HUDEP-2 (cell line): ENCODE data around the gene C8G.

Experiments used
- DNase-seq, 76 experiments: peaks; one replicate each; lab custom pipeline; 2025; ENCODE audit not compliant: unreplicated experiment in 76 of 76; lab: John Stamatoyannopoulos, UW

C8G gene

DNA sequence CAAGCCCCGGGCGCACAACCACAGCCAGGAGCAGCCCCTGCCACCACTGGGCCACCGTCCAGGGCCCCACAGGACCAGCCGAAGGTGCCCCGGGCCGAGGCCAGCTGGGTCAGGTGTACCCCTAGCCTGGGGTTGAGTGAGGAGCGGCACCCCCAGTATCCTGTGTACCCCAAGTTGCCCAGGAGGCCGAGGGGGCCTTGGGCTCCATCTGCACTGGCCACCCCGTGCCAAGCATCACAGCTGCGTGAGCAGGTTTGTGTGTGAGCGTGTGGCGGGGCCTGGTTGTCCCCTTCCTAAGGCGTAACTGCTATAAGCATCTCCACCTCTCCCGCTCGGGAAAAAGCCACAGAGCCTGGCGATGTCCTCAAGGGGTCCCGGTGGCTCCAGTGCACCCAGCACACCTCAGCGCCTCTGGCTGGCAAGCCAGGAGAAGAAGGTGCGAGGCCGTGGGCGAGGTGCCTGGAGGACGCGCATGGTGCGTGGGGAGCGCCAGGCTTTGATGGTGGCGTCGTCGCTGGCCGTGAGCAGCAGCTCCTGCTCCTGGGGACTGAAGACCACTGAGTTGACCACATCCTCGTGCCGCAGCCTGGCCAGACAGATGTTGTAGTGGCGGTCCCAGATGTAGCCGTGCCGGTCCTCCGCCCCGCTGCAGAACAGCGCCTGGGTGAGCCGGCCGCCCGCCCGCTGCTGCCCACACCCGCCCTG is 4.4 kb upstream of the C8G start:
- no peak for DNase-seq

DNA sequence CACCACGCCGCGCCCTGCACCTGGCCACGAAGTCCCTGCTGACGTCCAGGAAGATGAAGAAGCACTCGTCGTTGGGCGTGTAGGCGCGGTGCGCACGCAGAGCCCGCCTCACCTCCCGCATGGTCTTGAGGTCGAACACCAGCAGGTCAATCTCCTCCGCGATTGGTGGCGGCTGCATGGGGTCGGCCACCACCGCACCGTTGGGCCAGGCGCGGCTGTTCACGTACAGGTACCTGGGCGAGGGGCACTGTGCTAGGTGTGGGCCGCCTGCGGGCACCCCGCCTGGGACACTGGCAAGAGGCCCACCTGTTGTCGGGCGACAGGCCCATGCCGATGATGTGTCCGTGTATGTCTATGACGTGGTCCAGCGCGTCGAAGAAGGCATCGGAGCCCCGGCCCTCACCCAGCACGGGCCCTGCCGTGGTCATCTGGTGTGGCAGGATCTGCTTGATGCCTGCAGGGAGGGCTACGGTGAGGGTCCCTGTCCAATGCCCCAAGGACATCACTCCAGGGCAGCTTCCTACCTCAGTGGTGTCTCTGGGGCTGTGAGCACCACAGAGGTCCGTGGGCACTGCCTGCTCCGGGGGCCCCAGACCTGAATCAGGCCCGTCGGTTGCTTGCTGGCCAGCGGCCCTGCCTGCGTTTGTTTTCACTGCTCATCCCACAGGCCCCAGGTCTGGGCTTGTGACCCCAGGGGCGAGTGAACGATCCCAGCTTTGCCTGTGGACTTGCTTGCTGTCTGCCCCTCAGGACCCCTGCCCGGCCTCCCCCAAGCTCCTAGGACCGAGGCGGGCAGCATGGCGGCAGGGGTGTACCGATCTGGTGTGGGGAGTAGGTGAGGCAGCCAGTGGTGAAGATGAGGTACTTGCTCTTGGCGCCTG is 3.6 kb upstream of the C8G start:
- no peak for DNase-seq

DNA sequence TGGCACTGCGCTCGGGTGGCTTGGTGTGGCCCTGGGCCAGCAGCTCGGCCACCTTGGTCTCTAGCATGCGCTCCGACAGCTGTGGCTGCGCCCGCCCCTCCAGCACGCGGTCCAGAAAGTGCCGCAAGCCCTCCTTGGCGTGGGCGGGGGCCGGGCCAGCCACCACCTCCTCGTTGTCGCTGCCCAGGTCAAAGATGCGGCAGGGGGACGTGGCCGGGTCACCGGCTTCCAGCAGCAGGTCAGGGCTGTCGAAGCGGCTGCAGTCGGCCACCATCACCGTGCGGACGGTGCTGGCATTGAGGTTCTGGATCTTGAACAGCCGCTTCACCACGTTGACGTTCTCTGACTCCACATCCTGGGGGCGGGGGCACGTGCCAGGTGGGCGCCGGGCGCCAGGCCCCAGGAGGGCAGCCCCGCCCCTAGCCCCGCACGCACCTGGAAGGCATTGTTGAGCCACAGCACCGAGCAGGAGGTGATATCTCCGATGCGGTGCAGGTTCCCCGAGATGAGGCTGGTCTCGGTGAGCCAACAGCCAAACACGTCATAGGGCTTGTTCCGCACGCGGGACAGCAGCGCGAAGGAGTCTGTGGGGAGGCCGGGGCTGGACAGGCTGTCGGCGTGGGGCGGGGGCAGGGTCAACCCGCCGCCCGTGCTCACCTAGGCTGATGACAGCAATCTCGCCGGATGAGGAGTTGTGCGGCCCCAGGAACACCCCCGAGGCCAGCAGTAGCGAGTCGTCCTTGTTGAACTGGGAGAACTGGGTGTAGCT is 2.7 kb upstream of the C8G start:
- no peak for DNase-seq

DNA sequence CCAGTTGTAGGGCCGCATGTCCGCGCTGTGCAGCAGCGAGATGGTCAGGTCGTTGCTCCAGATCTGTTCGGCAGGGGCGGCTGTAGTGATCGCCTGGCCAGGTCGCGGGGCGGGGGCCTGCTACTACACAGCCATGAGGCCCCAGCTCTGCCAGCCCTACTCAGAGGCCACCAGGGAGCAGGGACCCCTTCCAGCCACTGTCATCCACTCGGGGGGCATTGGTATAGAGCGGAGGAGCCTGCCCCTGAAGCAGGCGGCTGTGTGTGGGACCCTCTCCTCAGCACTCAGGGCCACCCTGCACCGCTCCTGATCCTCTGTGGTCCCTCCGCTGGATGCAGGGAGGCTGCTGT is 2.2 kb upstream of the C8G start:
- no peak for DNase-seq

DNA sequence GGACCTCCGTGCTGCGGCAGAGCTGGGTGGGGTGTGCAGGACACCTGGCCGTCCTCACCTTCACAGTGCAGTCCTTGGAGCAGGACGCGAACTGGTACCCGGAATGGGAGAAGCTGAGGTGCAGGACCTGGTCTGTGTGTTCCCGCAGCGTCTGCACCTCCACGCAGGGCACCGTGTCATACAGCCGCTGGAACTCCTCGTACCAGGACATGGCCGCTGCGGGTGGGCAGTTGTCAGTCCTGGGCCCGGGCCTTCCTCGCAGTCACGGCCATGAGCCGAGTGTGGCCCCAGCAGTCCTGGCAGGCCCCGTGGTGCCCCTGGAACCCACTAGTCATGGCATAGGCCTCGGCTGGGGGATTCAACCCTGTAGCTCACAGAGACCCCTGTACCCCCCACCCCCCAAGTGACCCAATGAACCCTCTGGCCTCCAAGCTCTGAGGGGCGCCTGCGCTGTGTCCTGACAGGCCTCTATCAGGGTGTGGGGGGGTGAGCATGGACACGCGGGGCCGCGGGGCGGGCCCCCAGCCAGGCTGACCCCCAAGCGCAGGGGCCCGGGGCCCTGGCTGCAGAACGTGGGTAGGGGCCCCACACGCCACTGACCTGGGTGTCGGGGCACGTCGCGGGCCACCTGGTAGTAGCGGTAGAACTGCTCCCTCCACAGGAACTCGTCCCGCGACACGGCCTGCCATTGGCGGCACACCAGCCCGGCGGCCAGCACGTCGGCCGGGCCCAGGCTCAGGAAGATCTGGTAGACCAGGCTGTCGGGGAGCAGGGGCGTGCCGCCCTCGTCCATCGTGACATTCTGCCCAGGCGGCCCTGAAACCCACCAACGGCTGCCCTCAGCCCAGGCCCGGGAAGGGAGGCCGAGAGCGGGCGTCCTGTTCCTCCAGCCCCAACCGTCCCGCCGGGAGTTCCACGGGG is 1.5 kb upstream of the C8G start:
- peak in 34 of 76 experiments; percentile 3 to 50 (median 28) for DNase-seq

DNA sequence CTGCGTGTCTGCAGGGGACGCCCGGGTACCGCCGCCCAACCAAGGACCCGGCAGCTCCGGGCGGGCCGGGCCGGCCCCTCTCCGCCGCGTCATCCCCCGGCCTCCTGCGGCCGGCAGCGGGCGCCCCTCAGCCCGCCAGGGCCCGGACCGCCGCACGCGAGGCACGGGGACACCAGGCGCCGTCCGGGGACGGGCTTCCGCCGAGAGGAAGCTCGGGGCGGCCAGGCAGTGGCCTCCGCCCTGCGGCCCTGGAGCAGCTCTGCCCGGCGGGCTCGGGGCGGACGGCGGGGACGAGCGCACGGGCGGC is 878 bp upstream of the C8G start:
- DNase-seq, result peak in 9 of 76 experiments; percentile 36 to 59 (median 51)

DNA sequence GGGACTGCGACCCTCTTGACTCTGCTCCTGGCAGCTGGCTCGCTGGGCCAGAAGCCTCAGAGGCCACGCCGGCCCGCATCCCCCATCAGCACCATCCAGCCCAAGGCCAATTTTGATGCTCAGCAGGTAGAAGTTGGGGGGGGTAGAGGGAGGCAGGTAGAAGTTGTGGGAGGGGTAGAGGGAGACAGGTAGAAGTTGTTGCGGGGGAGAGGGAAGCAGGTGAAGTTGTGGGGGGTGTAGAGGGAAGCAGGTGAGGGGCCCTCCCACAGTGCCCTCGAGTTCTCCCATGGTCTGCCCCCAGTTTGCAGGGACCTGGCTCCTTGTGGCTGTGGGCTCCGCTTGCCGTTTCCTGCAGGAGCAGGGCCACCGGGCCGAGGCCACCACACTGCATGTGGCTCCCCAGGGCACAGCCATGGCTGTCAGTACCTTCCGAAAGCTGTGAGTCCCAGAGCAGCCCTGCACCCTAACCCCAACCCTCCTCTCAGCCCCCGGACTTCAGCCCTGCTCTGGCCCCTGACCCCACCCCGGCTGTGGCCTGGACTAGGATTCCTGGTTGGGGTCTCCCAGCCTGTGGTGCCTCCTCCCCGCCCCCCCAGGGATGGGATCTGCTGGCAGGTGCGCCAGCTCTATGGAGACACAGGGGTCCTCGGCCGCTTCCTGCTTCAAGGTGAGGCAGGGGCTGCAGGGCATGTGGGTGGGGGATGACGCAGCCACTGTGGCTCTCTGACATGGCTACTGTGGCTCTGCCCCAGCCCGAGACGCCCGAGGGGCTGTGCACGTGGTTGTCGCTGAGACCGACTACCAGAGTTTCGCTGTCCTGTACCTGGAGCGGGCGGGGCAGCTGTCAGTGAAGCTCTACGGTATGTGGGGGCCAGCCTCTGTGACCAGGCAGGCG is 537 bp downstream of the C8G start:
- DNase-seq, result no peak

DNA sequence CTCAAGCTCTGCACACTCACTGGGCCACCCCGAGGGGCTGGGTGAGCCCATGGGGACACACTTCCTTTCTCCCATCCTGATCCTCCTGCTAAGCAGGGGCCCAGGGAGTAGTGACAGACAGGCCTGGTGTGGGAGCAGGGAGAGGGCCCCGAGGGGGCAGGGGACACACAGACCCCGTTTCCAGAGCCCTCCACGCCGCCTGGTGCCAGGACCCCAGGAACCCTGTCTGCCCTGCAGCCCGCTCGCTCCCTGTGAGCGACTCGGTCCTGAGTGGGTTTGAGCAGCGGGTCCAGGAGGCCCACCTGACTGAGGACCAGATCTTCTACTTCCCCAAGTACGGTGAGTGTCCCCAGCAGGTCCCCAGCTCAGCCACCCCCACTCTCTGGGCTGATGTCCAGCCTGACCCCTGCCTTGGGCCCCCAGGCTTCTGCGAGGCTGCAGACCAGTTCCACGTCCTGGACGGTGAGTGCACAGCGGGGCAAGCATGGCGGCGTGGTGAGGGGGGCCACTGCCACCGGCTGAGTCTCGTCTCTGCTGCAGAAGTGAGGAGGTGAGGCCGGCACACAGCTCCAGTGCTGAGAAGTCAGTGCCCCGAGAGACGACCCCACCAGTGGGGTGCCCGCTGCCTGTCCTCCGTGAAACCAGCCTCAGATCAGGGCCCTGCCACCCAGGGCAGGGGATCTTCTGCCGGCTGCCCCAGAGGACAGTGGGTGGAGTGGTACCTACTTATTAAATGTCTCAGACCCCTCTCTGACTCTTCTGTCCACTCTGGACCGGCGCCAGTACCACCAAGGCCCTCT is 1.4 kb downstream of the C8G start:
- DNase-seq, result no peak

DNA sequence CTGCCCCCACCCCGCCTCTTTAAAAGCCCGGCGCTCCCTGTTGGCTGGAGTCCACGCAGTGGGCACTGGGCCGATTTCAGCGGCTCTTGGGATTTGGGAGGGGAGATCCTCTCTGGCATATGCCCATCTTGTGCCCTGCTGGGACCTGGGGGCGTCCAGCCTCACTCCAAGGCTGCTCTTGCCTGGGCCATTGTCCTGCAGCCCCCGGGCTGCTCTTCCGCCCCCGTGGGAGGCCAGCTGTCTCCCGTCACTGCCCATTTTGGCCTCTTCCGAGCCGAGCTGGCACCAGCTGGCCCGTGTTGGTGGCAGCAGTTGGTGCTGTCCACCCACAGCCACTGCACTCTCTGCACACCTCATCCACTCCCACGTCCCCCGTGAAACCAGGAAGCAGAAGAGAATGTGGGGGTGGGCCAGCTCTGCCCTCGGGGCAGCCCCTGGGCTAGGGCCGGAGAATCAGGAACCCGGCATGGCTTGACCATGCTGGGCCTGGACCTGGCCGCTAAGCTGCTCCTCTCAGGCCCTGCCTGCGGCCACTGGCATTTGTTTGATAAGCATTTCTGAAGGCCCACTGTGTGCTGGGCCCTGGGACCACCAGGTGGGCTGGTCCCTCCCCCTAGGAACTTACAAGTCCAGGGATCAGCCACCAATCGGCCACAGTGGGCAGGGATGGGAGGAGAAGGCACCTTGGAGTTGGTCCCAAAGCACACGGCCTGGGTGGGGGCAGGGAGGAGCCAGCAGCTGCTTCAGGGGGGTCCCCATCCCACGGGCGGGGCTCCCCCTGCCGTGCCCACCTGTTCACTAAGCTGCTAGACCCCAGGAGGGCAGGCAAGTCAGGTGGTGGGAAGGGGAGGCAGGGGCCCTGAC is 2.2 kb downstream of the C8G start:
- DNase-seq, result no peak

DNA sequence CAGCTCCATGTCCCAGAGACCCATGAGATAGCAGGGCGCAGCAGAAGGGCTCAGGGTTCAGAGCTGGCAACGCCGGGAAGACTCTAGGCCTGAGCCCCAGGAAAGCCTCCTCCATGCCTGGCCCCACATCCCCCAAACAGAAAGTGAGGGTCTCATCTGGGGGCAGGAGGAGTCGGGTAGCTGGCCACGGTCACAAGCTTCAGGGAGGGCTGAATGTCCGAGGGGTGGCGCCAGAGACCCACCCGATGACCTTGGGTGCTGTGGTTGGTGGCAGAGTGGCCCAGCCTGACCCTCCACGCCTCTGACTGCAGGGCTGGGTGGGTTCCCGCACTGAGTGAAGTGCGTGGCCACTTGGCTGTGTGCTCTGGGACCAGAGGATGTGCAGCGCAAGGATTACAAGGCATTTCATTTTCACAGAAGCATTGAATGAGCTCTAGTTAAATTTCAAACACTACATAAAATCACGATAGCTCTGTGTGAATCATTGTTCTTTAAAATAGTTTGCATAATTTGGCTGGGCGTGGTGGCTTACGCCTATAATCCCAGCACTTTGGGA is 3.0 kb downstream of the C8G start:
- DNase-seq, result peak in 44 of 76 experiments; percentile 5 to 52 (median 28)

DNA sequence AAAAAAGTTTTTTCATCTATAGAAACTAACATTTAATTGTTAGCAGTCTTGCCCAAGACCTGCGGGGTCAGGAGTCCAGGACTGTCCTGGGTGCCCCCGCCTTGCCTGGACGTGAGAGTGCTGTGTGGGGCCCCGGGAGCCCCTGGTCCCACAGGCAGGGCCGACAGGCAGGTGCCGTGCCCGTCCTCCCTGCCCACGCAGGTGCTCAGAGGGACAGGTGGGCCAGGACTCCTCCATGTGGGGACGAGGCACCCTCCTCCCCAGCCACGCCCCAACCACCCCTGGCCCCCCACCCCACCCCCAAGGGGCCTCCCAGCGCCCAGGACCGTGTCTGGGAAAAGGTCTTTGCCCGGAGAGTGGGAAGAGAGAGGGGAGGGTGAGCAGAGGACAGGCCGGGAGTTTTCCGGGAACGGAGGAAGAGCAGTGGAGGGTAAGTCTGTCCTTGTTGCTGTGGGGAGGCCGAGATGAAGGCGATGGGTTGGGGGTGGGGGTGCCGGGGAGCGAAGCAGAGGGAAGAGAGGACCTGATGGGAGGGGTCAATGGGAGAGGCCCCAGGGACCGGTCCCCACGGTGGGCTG is 4.3 kb downstream of the C8G start:
- no peak for DNase-seq

DNA sequence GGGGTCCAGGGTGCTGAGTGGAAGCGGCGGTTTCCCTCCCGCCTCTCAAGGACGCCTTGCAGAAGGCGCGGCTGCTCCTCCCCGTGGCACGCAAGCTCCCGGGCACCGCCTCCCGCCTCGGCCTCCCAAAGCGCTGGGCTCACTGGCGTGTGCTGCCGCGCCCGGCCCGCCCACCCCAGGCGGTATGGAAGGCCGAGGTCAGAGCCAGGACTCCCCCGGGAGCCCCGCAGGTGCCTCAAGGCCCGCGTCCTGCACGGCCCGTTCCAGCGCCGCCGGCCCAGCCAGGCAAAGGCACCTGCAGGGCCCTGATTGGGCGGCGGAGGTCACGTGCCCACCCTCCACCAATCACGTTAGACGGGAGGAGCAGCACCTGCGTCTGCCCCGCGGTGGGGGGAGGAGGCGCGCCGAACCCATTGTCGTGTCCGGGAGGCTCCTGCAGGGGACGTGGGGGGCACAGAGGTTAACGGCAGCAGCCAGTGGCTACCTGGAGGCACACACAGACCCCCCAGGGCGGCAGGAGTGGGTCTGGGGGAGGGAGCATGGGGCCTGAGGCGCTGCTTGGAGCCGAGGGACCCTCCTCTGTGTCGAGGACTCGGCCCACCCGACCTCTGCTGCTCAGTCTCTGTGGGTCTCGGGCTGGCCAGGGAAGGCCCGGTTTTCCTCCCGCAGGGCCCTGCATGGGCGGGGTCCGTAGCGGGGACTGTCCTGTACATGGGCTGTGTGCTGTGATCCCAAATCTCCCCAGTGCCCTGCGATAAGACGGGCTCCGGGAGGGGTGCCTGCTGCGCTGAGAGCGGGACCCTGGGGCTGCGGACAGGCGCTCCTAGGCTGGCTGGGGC is 5.0 kb downstream of the C8G start:
- DNase-seq, result peak in 74 of 76 experiments; percentile 39 to 96 (median 88)

DNA sequence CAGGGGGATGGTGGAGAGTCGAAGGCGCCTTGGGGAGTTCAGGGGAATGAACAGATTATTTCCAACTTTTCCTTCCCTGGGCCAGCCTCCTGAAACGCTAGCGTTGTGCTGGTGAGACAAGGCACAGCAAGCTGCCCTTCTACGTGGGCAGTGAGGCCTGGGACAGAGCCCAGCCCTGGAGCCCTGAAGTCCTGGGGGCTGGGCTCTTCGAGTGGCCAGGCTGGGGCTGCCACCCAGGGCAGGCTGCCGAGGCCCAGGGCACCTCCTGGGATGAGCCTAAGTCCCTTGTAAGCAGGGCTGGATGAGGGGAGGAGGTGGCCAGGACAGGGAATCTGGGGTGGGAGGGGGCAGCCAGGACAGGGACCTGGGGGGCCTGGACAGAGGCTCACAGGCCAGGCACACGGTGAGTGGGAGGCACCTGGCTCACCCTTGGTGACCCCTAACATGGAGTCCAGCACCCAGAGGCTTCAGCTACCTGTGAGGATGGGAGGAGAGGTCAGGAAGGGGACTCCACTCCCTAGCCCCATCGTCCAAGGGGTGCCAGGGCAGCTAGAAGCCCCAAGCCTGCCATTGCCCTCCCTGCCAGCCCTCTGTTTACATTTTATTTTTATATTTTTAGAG is 5.7 kb downstream of the C8G start:
- DNase-seq, result no peak

DNA sequence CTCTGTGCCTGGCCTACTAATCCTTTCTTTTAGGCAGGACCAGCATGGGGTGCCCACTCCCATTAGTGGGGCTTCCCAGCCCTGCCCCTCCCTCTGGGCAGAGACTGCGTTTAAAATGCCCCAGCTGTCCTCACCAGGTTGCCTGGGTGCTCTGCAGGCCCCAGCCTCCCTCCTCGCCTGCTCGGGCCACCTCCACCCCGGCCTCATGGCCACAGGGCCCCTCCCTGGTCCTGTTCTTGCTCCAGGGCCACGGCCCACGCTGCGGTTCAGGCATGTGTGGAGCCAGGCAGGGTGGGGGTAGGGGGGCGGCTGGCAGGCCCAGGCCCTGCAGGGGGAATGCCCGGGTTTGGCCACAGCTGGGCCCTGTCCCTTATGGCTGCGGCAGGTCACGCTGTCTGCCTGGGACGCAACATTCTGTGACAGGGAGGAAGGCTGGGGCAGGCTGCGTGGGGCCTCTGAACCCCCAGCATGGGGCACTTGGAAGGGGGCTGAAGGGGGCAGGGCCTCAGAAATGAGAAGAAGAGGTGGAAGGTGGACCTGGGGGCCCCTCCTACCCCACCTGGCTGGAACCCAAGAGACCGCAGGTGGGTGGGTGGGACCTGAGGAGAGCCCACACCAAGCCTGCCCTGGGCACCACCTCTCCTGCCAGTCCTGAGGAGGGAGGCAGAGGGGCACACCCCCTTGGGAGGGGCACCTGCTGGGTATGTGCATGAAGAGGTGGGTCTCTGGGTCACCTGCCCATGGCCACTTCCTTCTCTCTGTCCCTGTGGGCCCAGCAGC is 6.7 kb downstream of the C8G start, which contains the start of gene LCN12:
TSS of gene LCN12 (plus strand) at position 733 of the 780 bp plus-strand sequence. CDS start 55 bp downstream, outside the sequence.
- no peak for DNase-seq

DNA sequence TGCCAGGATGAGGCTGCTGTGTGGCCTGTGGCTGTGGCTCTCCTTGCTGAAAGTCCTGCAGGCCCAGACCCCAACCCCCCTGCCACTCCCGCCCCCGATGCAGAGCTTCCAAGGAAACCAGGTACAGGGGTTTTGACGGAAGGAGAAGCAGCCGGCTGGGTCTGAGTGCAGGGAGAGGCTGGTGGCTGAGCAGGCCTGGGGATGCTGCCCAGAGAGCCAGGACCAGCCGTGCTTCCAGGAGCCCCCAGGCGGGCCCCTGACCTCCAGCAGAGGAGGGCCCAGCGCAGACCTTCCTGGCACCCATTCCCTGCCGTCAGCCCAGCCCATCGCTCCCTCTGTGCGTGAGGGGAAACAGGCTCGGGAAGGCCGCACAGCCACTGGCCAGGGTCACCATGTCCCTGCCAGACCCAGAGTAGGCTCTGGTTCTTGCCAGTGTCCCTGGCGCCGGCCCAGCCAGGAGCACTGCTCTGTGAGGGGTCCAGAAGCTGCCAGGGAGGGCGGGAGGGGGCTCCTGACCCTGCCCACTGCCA is 7.3 kb downstream of the C8G start:
- DNase-seq, result no peak
